IPS-NIHi11 (cell line): ENCODE results near the gene LMF2.

Source experiments
- DNase-seq: peaks from one replicate; pipeline ENCODE4 v3.0.0; 2012; ENCODE audit warnings: mixed read lengths, low spot score

LMF2 gene

GRCh38 chr22:50483106-50483505, 24.4 kb downstream of the LMF2 start:
- no peak for DNase-seq

GRCh38 chr22:50482107-50483074, 25.1 kb downstream of the LMF2 start:
- DNase-seq = no peak

GRCh38 chr22:50481440-50482106, 25.9 kb downstream of the LMF2 start, which contains the start of gene ADM2:
TSS of gene ADM2 (plus strand) at chr22:50481543. CDS start at chr22:50481848, 305 bp downstream.
- DNase-seq = peak; percentile 94

GRCh38 chr22:50481045-50481439, 26.5 kb downstream of the LMF2 start:
- DNase-seq = no peak

- DNase-seq = no peak
Measured at GRCh38 chr22:50479721-50480120, 27.8 kb downstream of the LMF2 start.

- DNase-seq = no peak
Measured at GRCh38 chr22:50477923-50478322, 29.6 kb downstream of the LMF2 start.

- no peak for DNase-seq
Measured at GRCh38 chr22:50476868-50477267, 30.6 kb downstream of the LMF2 start.

GRCh38 chr22:50475652-50476002, 31.9 kb downstream of the LMF2 start:
- no peak for DNase-seq

- DNase-seq = peak; percentile 99
Measured at GRCh38 chr22:50474710-50475651, 32.5 kb downstream of the LMF2 start, which contains the start of gene SBF1. TSS of gene SBF1 (minus strand) at chr22:50475035. CDS start at chr22:50474840, 195 bp downstream.

GRCh38 chr22:50473855-50474671, 33.4 kb downstream of the LMF2 start:
- peak; percentile 76 for DNase-seq

- no peak for DNase-seq
Measured at GRCh38 chr22:50473088-50473487, 34.4 kb downstream of the LMF2 start.

GRCh38 chr22:50471962-50472361, 35.5 kb downstream of the LMF2 start:
- DNase-seq = no peak

GRCh38 chr22:50471197-50471847, 36.2 kb downstream of the LMF2 start:
- DNase-seq = no peak

GRCh38 chr22:50470491-50470890, 37.0 kb downstream of the LMF2 start:
- DNase-seq = no peak

- peak; percentile 75 for DNase-seq
Measured at GRCh38 chr22:50469377-50470305, 37.9 kb downstream of the LMF2 start.

- DNase-seq = no peak
Measured at GRCh38 chr22:50468626-50469025, 38.9 kb downstream of the LMF2 start.

- DNase-seq = no peak
Measured at GRCh38 chr22:50467773-50468440, 39.6 kb downstream of the LMF2 start.

- DNase-seq = no peak
Measured at GRCh38 chr22:50467341-50467740, 40.2 kb downstream of the LMF2 start.
